Panc1 (cell line): Measurements from ENCODE around the gene PNLIPRP2. TPM values are rescaled to one million over a fixed set of nuclear protein-coding genes. Genes with fewer than 3 reads are reported as not detected.

Source experiments
- ATAC-seq: fragments of 200-7000 bp; cut with Tn5 transposase; 2 replicates; pipeline ENCODE4 v1.9.1; 2020; ENCODE audit warnings: mild to moderate bottlenecking, moderate library complexity
- BruUV-seq: library from RNA; stranded (reverse); fragments of 400-500 nt; replicated peaks from 2 replicates; lab custom pipeline; 2021; lab: Mats Ljungman, UMichigan
- CTCF ChIA-PET: fragments of 300-600 bp; sonication (Branson Sonifier 250); formaldehyde crosslinking; loops from one replicate; lab custom pipeline; 2022; ENCODE audit warnings: antibody characterized with exemption; lab: Charles Lee
- POLR2A ChIA-PET: fragments of 300-600 bp; sonication (Branson Sonifier 250); formaldehyde crosslinking; loops from one replicate; lab custom pipeline; 2022; ENCODE audit warnings: antibody characterized with exemption; lab: Charles Lee
- DNase-seq: peaks from one replicate; pipeline ENCODE4 v3.0.0-alpha.2; 2010; ENCODE audit warnings: low read depth, low spot score
- H3K27ac ChIP-seq: 2 replicates; pipeline ENCODE4 v1.5.1; 2011; ENCODE audit warnings: mild to moderate bottlenecking, low read length, inconsistent platforms
- H3K27me3 ChIP-seq: fragments of 200-500 bp; sonication (Bioruptor generic); 2 replicates; pipeline ENCODE4 v1.6.0; 2014; ENCODE audit warnings: low read length, inconsistent platforms; ENCODE audit not compliant: control insufficient read depth, insufficient read depth
- H3K36me3 ChIP-seq: fragments of 200-500 bp; sonication (Bioruptor generic); 2 replicates; pipeline ENCODE4 v1.5.1; 2014; ENCODE audit warnings: inconsistent platforms, mild to moderate bottlenecking, low read length, moderate library complexity; ENCODE audit not compliant: control insufficient read depth, insufficient read depth
- H3K4me1 ChIP-seq: 2 replicates; pipeline ENCODE4 v1.5.1; 2011; ENCODE audit warnings: inconsistent platforms, mild to moderate bottlenecking, low read length, moderate library complexity; ENCODE audit not compliant: control insufficient read depth, insufficient read depth
- H3K4me3 ChIP-seq, 2 experiments: 2 replicates each; pipeline ENCODE4 v1.5.1; 2011 to 2012; ENCODE audit warnings: low read depth in 2 of 2, low read length in 2 of 2, mild to moderate bottlenecking in 2 of 2, inconsistent platforms in 1 of 2, moderate library complexity in 1 of 2
- H3K9me3 ChIP-seq: fragments of 200-500 bp; sonication (Bioruptor generic); 2 replicates; pipeline ENCODE4 v1.5.1; 2014; ENCODE audit warnings: low read depth, mild to moderate bottlenecking, inconsistent platforms, low read length, moderate library complexity; ENCODE audit not compliant: control insufficient read depth, insufficient read depth
- POLR2AphosphoS5 ChIP-seq: IDR thresholded peaks from 2 replicates; pipeline ENCODE4 v1.6.1; 2012; ENCODE audit warnings: mild to moderate bottlenecking, low read depth, low read length, moderate library complexity
- SIN3A ChIP-seq: IDR thresholded peaks from 2 replicates; pipeline ENCODE4 v1.6.1; 2012; ENCODE audit warnings: low read depth, mild to moderate bottlenecking, low read length, moderate library complexity, borderline replicate concordance; ENCODE audit not compliant: insufficient read depth
- TCF7L2 ChIP-seq: IDR thresholded peaks from 2 replicates; pipeline ENCODE4 v1.6.1; 2011; ENCODE audit warnings: mild to moderate bottlenecking, low read depth, low read length, inconsistent platforms
- in situ Hi-C: cut with HindIII; loops from 2 replicates; pipeline ENCODE4 v1.10.0; 2016; ENCODE audit warnings: low sequenced_read_pairs, low pct_unique_long_range_greater_than_20kb
- intact Hi-C: fragments of 100-400 bp; cut with micrococcal nuclease; formaldehyde crosslinking; loops from one replicate; pipeline ENCODE4 v1.10.0; 2022; ENCODE audit not compliant: unreplicated experiment
- total RNA-seq: library from RNA; stranded (reverse); gene quantifications from one replicate; pipeline ENCODE4 v1.2.1, GENCODE V29; 2021; ENCODE audit not compliant: unreplicated experiment
- TF ChIP-seq, protein P1 (sequence below): fragments of 450-650 bp; IDR thresholded peaks from 2 replicates; pipeline ENCODE4 v1.5.1; 2017; ENCODE audit warnings: mild to moderate bottlenecking
- TF ChIP-seq, protein P2 (sequence below), 2 experiments: IDR thresholded peaks; 2 replicates each; pipeline ENCODE4 v1.6.1; 2011 to 2012; ENCODE audit warnings: low read depth in 2 of 2, control low read depth in 1 of 2, low read length in 1 of 2, mild to moderate bottlenecking in 1 of 2, moderate library complexity in 1 of 2; ENCODE audit not compliant: insufficient read depth in 1 of 2

The PNLIPRP2 gene
- total RNA-seq, 1 experiment from 2014 or later, result 0.72 TPM

DNA sequence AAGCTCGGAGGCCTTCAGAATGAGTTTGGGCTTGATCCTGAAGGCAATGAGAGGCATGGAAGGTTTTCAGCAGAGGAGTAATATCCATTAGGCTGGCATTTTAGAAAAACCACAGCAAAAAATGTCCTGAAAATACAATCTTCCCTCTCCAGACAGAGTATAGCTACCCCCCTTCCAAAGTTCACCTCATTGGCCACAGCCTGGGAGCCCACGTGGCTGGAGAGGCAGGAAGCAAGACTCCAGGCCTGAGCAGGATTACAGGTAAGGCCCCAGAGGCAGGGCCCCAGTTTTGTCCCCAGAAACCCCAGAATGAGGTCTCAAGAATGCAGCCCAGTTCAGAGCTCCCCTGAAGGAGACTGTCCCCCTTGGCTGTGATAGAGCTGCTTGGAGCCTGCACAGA is 24.7 kb upstream of the PNLIPRP2 start:
- no peaks in the 10 kb centered on the region for H3K4me1 ChIP-seq
- H3K4me3 ChIP-seq, result no peak overlapping the region
- CTCF ChIA-PET, result no interaction called here
- H3K27ac ChIP-seq, result no peak overlapping the region
- no peaks in the 10 kb centered on the region for H3K36me3 ChIP-seq
- POLR2A ChIA-PET, result no interaction called here
- ATAC-seq (no peak), DNase-seq (no peak)
- in situ Hi-C loops (no loop called here), intact Hi-C loops (no loop called here)
- no TSS peak for BruUV-seq
- H3K27me3 ChIP-seq, result peaks cover 12% of the 10 kb centered on the region
- no peaks in the 10 kb centered on the region for H3K9me3 ChIP-seq
- TF ChIP-seq, protein P1, sequence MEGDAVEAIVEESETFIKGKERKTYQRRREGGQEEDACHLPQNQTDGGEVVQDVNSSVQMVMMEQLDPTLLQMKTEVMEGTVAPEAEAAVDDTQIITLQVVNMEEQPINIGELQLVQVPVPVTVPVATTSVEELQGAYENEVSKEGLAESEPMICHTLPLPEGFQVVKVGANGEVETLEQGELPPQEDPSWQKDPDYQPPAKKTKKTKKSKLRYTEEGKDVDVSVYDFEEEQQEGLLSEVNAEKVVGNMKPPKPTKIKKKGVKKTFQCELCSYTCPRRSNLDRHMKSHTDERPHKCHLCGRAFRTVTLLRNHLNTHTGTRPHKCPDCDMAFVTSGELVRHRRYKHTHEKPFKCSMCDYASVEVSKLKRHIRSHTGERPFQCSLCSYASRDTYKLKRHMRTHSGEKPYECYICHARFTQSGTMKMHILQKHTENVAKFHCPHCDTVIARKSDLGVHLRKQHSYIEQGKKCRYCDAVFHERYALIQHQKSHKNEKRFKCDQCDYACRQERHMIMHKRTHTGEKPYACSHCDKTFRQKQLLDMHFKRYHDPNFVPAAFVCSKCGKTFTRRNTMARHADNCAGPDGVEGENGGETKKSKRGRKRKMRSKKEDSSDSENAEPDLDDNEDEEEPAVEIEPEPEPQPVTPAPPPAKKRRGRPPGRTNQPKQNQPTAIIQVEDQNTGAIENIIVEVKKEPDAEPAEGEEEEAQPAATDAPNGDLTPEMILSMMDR, result no peak
- no peak for TF ChIP-seq SIN3A
- TF ChIP-seq TCF7L2, result no peak
- no peak for TF ChIP-seq POLR2AphosphoS5
- TF ChIP-seq, protein P2, sequence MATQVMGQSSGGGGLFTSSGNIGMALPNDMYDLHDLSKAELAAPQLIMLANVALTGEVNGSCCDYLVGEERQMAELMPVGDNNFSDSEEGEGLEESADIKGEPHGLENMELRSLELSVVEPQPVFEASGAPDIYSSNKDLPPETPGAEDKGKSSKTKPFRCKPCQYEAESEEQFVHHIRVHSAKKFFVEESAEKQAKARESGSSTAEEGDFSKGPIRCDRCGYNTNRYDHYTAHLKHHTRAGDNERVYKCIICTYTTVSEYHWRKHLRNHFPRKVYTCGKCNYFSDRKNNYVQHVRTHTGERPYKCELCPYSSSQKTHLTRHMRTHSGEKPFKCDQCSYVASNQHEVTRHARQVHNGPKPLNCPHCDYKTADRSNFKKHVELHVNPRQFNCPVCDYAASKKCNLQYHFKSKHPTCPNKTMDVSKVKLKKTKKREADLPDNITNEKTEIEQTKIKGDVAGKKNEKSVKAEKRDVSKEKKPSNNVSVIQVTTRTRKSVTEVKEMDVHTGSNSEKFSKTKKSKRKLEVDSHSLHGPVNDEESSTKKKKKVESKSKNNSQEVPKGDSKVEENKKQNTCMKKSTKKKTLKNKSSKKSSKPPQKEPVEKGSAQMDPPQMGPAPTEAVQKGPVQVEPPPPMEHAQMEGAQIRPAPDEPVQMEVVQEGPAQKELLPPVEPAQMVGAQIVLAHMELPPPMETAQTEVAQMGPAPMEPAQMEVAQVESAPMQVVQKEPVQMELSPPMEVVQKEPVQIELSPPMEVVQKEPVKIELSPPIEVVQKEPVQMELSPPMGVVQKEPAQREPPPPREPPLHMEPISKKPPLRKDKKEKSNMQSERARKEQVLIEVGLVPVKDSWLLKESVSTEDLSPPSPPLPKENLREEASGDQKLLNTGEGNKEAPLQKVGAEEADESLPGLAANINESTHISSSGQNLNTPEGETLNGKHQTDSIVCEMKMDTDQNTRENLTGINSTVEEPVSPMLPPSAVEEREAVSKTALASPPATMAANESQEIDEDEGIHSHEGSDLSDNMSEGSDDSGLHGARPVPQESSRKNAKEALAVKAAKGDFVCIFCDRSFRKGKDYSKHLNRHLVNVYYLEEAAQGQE (IDR thresholded peaks at IDR 0.05; ENCODE audit: insufficient read depth in 1 of 2, low read depth in 2 of 2, low read length in 1 of 2), result no peak

DNA sequence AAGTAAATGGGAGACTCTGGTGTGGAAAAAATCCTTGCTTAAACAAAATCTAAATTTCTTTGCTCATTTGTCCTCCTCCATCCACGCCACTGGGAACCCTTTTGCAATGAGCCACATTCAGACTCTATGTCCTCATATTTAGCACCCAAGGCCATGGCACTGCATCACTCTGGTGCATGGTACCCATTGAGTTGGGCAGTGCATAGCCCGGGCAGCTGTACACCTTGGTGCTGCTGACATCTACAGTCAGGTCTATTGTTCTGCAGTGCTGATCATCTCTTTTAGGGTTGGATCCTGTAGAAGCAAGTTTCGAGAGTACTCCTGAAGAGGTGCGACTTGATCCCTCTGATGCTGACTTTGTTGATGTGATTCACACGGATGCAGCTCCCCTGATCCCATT is 23.2 kb upstream of the PNLIPRP2 start:
- Histone ChIP-seq H3K9me3 (no peaks in the 10 kb centered on the region), H3K36me3 (no peaks in the 10 kb centered on the region), H3K27me3 (peaks cover 12% of the 10 kb centered on the region), H3K4me3 (no peak overlapping the region), H3K4me1 (no peaks in the 10 kb centered on the region), H3K27ac (no peak overlapping the region)
- ChIA-PET CTCF (no interaction called here), POLR2A (no interaction called here)
- no TSS peak for BruUV-seq
- TF ChIP-seq SIN3A, result no peak
- TF ChIP-seq, protein P1, result 0 out of 2 replicates have a peak, but pooled peaks have one; percentile 14
- in situ Hi-C loops, result no loop called here
- intact Hi-C loops, result no loop called here
- DNase-seq, result no peak
- ATAC-seq, result 0 out of 2 replicates have a peak, but pooled peaks have one; percentile 51
